Skin of body (tissue), 2 donors: ENCODE measurements around the gene CD300LD. TPM values are rescaled to one million over a fixed set of nuclear protein-coding genes. Genes with fewer than 3 reads are reported as not detected.
"Not testable (repeated sequence)": the region's sequence is repeated elsewhere in the genome, so short reads cannot be mapped to it uniquely, and the experiment has no call there.

Source experiments
- DNase-seq: peaks from one replicate; lab custom pipeline; 2025; lab: John Stamatoyannopoulos, UW
- total RNA-seq: library from RNA; depleted of rRNA; stranded (reverse); fragments of >200 nt; gene quantifications from one replicate; pipeline ENCODE4 v1.2.3, GENCODE V29; 2014

CD300LD gene
- total RNA-seq = 0.20 TPM

- DNase-seq = no peak
Measured at GRCh38 chr17:74592087-74592990, at the start of gene CD300LD. Gene CD300LD (minus strand): TSS chr17:74592283. CDS start chr17:74592202, 81 bp downstream.

- DNase-seq = no peak
Measured at GRCh38 chr17:74641224-74641957, 49.3 kb upstream of the CD300LD start.

- no peak for DNase-seq
Measured at GRCh38 chr17:74639704-74640151, 47.6 kb upstream of the CD300LD start.

GRCh38 chr17:74637926-74638325, 45.8 kb upstream of the CD300LD start:
- DNase-seq = no peak

DNA sequence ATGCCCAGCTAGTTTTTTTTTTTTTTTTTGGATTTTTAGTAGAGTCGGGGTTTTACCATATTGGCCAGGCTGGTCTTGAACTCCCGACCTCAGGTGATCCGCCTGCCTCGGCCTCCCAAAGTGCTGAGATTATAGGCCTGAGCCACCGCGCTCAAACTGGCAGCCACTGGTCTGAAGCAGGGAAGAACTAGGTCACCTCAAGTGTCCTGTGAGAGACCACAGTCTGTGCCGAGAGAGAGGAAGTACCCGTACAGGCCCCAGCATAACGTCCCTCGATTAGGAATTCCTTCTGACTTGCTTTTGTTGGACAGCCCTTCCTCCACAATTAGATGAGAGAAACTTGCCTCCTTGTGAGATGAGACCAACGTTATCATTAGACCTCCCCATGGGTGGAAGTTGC, 45.2 kb upstream of the CD300LD start:
- DNase-seq = no peak

DNA sequence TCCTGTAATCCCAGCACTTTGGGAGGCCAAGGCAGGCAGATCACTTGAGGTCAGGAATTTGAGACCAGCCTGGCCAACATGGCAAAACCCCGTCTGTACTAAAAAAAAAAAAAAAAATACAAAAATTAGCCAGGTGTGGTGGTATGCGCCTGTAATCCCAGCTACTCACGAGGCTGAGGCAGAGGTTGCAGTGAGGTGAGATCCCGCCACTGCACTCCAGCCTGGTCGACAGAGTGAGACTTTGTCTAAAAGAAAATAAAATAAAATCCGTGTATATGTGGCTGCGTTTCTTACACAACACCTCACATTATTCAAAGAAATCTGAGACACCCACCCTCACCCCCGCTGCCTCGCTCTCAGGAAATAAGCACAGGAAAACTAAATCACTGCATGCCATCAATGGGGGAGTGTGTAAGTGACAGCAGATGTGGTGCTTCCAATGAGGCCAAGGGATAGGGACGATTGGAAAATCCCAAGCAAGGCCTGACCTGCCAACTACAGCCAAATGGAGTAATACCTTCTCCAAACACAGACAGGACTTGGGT, 44.5 kb upstream of the CD300LD start:
- DNase-seq = not testable (repeated sequence)

DNA sequence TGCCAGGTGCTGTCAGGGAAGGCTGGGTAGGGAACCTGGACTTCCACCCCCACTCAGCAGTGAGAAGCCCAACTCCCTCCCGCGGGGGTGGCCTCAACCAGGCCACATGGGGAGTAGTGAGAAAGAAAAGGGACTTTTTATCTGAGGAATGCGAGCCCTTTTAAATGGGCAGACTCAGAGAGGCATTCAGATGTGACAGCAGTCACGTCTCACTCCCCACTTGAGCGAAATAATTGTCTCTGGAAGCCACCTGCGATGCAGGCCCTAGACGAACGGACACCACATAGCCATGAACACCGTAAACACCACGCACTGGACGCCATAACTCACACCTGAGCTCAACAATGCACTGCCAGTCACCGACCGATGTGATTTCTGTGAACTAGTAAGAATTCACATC, 43.3 kb upstream of the CD300LD start:
- DNase-seq = no peak

DNA sequence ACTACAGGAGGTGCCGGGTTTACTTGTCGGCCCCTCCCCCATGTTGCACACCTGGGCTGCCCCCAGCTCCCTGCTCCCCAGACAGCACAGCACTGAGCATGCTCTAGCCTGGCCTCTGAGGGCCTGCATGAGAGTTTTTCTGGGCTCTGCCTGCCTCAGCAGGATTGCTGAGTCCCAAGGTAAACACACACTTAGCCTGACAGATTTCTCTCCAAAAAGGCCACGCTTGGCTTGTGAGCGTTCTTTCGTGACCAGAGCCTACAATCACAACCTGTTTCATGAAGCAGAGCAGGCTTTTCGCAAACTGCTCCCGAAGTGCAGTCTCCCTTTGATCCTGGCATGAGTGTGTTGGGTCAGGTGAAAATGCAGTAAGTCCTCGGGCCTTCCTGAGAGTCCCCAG, 41.2 kb upstream of the CD300LD start:
- DNase-seq = no peak

DNA sequence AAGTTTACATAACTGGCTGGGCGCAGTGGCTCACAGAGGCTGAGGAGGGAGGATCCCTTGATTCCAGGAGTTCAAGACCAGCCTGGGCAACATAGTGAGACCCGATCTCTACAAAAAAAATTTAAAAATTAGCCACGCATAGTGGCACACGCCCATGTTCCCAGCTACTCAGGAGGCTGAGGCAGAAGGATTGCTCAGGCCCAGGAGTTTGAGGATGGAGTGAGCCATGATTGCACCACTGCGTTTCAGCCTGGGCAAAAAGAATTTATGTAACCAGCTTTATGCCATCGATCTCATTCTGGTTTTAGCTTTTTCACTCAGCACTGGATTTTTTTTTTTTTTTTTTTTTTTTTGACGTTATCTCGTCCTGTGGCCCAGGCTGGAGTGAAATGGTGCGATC, 40.5 kb upstream of the CD300LD start:
- DNase-seq = no peak

DNA sequence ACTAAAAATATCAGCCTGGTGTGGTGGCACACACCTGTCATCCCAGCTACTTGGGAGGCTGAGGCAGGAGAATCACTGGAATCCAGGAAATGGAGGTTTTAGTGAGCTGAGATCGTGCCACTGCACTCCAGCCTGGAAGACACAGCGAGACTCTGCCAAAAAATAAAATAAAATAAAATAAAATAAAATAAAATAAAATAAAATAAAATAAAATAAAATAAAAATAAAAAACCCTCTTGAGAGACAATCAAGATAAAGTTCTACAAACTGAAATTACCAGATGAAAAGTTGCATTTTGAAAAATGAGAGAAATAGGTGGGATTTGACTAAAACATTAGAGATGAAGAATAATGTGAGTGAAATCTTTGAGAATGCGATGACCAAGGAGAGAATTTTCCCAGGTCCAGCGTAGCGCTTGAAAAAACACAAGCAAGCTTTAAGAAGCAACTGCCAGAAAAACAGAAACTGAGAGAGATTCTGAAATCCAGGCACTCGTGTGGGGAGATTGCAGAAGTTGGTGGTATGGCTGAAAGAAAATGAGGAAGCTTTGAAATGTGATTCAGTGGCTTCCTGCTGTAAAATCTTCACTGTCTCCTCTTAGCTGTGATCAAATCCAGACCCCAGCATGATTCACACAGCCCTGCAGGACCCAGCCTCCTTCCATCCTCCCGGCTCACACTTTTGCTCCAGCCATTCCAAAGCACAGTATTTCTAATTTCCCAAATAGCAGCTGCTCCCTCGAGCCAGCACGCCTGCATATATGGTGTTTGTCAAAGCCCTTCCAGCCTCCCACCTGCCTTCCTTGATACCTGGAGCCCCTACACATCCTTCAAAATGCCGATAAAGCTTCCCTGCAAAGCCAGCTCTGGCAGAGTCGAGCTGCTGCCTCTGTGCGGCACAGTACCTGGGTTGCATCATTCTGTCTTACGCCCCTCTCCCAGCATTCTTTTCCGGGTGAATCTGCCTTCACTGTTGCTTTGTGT, 39.7 kb upstream of the CD300LD start:
- no peak for DNase-seq

DNA sequence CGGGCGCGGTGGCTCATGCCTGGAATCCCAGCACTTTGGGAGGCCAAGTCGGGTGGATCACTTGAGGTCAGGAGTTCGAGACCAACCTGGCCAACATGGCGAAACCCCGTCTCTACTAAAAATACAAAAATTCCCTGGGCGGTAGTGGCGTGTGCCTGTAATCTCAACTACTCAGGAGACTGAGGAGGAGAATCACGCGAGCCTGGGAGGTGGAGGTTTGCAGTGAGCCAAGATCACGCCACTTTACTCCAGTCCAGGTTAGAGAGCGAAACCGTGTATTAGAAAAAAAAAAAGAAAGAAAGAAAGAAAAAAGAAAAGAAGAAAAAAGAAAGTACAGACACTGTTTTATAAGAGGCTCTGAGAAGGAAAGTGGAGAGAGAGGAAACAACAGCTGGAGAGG, 38.2 kb upstream of the CD300LD start:
- DNase-seq = not testable (repeated sequence)

DNA sequence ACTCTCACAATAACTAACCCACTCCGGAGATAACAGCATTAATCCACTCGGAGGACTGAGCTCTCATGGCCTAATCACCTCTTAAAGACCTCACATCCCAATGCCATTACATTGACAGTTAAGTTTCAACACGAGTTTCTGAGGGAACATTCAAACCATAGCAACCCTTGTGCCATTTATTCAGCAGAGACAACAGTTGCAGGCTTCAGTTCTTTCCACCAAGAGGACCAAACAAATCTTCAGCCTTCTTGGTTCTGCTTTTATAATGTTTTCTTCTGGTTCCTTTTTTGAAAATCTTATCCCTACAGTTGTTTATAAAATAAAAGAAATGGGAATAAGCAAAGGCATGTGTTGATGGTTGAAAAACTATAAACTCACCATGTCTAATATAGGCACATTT, 33.6 kb upstream of the CD300LD start:
- no peak for DNase-seq

DNA sequence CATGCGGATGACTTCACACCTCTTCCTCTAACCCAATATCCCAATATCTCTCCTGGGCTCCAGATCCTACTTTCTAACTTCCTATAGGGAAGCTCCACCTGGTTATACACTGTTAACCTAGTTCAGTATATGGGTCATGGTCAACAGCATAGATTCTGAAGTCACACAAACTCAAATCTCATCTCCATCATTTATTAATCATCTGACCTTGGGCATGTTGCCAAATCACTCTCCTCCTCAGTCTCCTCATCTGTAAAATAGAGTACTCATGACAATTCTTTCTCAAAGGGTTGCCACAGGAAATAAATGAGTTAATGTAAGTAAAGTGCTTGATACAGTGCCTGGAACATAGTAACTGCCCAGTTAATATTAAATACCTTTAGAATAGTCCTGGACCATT, 32.0 kb upstream of the CD300LD start:
- DNase-seq = no peak

DNA sequence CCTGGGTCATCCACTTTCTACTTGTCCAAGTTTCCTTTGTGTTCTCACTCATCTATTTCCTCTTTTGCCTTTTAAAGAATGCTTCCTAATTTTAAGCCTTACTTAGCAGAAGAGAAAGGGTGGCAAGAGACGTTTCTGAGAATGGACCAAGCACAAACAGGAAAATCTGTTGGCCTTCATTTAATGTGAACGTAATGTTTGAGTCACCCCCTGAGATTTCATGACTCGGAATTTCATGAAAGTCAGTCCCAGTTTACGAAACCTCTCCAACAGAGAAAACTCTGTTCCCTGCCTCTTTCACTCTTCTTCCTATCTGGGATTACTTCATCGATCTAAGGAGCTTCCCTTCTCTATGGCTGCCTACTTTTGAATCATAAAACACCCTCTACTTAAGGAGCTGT, 31.6 kb upstream of the CD300LD start, which contains the start of gene CD300E:
CD300E (minus strand) TSS at position 46 of the 401 bp plus-strand sequence. CDS start 117 bp downstream, outside the sequence.
- no peak for DNase-seq

DNA sequence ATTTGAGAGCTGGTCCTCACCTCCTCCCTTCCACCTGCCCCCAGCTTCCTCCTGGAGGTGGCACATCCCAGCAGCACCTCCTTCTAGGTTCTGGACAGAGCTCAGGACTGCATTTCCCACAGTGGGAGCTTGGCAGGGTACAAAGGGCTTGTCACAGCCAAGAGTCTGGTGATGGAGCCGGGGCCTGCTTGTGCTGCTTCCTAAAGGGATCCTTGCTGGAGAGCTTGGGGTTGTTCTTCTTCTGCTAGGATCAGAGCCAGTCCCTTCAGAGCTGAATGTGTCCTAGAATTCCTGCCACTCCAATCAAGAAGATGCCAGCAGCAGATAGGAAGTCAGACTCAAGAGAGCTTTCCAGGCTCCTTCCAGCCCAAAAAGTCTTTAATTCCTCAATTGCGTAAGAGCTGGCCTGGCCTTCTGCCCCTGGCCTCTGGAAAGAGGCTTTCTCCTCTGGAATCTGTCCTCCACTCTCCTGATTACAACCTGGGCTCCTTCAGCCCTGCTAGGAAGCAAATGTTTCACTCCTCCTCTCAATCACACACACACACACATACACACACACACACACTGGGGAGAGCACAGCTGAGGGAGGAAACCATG, 27.1 kb upstream of the CD300LD start:
- no peak for DNase-seq

- DNase-seq = no peak
Measured at GRCh38 chr17:74618451-74618850, 26.4 kb upstream of the CD300LD start.

DNA sequence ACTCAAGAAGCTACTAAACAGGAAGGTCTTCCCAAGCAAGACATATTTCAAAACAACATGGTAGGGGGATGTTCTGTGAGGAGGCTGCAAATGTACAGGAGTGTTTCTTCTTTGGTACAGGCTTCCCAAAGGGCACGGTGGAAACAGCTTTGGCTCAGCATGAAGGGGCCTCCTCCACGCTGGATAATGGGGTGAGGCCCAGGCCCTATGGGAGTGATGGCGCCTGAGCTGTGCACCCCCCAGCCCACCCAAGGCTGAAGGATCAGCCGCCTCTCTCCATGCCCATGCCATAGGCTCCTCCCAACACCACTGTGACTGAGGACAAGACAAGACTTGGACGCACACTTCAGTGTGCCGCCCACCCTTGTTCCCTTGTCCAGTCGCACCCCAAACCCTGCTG, 24.6 kb upstream of the CD300LD start:
- no peak for DNase-seq

DNA sequence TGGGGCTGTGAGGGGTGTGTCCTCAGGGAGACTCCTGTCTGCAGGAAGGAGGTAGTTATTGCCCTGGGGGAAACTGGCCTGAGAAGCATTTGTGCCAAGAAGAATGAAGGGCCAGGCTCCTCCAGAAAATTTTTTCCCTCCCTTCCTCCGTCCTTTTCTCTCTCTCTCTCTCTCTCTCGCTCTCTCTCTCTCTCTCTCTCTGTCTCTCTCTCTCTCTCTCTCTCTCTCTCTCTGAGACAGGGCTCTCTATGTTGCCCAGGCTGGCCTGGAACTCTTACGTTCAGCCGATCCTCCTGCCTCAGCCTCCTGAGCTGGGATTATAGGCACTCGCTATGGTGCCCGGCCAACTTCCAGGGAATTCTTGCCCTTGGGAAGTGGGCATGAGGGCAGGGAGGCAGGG, 20.0 kb upstream of the CD300LD start:
- no peak for DNase-seq

DNA sequence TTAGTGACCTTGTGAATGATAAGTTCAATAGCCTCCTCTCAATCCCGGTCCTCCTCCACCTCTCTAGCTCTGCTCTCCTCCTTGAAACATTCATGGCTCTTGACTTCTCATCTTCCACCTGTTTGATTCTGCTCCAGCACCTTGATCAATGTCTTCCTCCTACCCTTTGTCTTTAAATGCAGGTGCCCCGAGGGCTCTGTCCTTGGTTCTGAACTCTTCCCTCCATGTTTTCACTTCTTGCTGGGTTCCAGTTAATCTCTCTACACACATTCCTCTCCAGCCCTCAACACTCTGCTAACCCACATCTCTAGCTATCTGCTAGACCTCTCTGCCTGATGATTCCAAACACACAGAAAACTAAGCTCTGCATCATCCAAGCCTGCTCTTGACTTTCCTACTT, 18.0 kb upstream of the CD300LD start:
- no peak for DNase-seq

- no peak for DNase-seq
Measured at GRCh38 chr17:74608511-74608910, 16.4 kb upstream of the CD300LD start.

DNA sequence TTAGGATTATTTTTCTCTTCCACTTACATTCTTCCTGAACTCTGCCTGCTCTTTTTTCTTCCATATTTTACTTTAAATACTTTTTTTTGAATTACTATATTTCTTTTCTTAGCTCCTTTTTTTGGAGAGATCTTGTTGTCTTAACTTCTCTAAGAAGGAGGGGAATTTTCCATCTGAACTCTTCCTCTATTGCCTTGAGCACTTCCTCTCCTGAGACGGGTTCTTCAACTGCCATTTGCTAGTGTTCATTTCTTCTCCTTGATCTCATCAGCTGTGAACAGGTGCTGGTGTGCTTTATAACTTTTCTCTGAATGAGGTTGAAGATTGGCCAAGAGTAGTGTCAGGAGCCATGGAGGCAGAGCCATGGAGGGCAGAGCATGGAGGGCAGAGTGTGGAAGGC, 15.1 kb upstream of the CD300LD start:
- DNase-seq = no peak
